ENCODE results near the gene DSN1.

DSN1 gene

DNA sequence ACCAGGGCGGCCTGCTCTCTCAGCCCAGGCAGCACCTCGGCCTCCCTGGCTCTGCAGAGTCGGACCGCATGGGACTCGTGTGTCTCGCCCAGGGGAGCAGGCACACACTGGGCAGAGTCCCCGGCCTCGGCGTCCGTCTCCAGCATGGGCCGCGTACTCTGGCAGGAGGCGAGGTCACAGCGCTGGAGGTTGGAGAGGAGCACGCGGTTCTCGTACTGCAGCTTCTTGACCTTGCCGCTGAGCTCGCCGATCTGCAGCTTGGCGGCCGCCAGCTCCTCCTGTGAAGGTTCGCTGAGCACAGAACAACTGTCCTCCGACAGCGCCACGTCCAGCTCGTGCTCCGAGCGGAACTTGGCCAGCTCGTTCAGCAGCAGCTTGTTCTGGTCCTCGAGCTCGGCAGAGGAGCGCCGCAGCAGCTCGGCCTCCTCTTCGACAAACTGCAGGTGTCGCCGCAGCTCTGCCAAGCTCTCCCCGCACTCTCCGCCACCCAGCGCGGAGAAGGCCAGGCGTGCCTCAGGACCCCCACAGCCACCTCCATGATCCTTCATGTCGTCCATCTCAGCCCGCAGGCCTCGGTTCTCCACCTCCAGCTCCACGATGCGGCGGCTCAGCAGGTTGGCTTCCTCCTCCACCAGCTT lies 42.0 kb upstream of the DSN1 start:
- H3K36me3 ChIP-seq (ENCODE audit: insufficient read depth, low read length), result peaks cover 10% of the 10 kb centered on the region; the same call in 1 of the 2 replicates
- no peak overlapping the region for H2AFZ ChIP-seq (ENCODE audit: low read length)
- H3K4me3 ChIP-seq (ENCODE audit: low read length, poor library complexity, severe bottlenecking), result no peak overlapping the region
- H3K27me3 ChIP-seq (ENCODE audit: insufficient read depth, low read length, poor library complexity, severe bottlenecking), result no peaks in the 10 kb centered on the region
- TF ChIP-seq, protein P1, sequence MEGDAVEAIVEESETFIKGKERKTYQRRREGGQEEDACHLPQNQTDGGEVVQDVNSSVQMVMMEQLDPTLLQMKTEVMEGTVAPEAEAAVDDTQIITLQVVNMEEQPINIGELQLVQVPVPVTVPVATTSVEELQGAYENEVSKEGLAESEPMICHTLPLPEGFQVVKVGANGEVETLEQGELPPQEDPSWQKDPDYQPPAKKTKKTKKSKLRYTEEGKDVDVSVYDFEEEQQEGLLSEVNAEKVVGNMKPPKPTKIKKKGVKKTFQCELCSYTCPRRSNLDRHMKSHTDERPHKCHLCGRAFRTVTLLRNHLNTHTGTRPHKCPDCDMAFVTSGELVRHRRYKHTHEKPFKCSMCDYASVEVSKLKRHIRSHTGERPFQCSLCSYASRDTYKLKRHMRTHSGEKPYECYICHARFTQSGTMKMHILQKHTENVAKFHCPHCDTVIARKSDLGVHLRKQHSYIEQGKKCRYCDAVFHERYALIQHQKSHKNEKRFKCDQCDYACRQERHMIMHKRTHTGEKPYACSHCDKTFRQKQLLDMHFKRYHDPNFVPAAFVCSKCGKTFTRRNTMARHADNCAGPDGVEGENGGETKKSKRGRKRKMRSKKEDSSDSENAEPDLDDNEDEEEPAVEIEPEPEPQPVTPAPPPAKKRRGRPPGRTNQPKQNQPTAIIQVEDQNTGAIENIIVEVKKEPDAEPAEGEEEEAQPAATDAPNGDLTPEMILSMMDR (conservative IDR thresholded peaks at IDR 0.05; ENCODE audit: low read length), result no peak
- no peak for TF ChIP-seq EZH2phosphoT487 (IDR thresholded peaks at IDR 0.05; ENCODE audit: borderline replicate concordance)
- no peaks in the 10 kb centered on the region for H3K79me2 ChIP-seq (ENCODE audit: insufficient read depth, low read length)
- H3K4me1 ChIP-seq (ENCODE audit: insufficient read depth, low read length, poor library complexity, severe bottlenecking), result no peaks in the 10 kb centered on the region
- H3K4me2 ChIP-seq (ENCODE audit: low read depth, low read length, poor library complexity, severe bottlenecking), result no peak overlapping the region
- no peaks in the 10 kb centered on the region for H3K9me2 ChIP-seq (replicated peaks; ENCODE audit: low read depth, low read length)
- H3K9ac ChIP-seq (ENCODE audit: low read depth, low read length, poor library complexity, severe bottlenecking), result no peak overlapping the region
- no peaks in the 10 kb centered on the region for H3K9me3 ChIP-seq (ENCODE audit: insufficient read depth, low read depth, low read length)
- no peaks in the 10 kb centered on the region for H4K20me1 ChIP-seq (ENCODE audit: insufficient read depth, low read length, poor library complexity, severe bottlenecking)
- no peaks in the 10 kb centered on the region for H3F3A ChIP-seq (ENCODE audit: low read depth)

DNA sequence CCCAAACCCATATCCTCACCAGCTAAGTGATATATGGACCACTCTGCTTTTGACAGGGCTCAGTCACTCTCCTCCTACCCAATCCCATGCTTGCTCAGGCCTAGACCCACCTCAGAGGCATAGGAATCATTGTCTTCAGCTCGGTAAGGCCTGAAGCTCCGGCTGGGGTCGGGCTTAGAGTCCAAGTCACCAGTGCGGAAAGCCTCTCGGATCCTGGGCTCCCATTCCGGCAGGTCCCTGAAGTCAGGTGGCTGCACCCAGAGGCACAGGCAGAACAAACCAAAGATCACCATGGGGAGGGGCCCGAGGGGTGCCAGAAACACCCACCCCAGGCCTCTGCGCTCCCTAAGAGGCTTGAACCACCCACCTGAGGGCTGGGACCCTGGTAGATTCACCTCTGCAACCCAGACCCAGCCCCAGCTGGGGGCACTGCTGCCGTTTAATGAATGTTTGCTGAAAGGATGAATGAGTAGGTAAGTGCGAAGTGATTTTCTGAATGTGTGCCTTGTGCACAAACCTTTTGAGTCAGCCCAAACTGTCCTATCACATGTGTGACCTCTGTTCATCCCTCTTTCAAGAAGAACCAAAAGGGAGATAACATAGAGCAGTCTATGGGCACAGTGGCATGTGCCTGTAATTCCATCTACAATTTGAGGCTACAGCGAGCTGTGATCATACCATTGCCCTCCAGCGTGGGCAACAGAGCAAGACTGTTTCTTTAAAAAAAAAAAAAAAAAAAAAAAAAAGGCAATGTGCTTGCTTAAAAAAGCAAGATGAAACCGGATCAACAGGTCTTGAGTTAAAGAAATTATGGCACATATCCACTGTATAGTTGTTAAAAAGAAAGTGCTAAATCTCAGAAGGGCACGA lies 39.3 kb upstream of the DSN1 start:
- Histone ChIP-seq H3K9me3 (ENCODE audit: insufficient read depth, low read depth, low read length) (no peaks in the 10 kb centered on the region), H4K20me1 (ENCODE audit: insufficient read depth, low read length, poor library complexity, severe bottlenecking) (no peaks in the 10 kb centered on the region), H3K4me1 (ENCODE audit: insufficient read depth, low read length, poor library complexity, severe bottlenecking) (no peaks in the 10 kb centered on the region), H3K36me3 (ENCODE audit: insufficient read depth, low read length) (peaks cover 18% of the 10 kb centered on the region; the same call in 1 of the 2 replicates), H2AFZ (ENCODE audit: low read length) (no peak overlapping the region), H3K4me3 (ENCODE audit: low read length, poor library complexity, severe bottlenecking) (no peak overlapping the region), H3F3A (ENCODE audit: low read depth) (no peaks in the 10 kb centered on the region), H3K9ac (ENCODE audit: low read depth, low read length, poor library complexity, severe bottlenecking) (no peak overlapping the region), H3K9me2 (replicated peaks; ENCODE audit: low read depth, low read length) (no peaks in the 10 kb centered on the region), H3K4me2 (ENCODE audit: low read depth, low read length, poor library complexity, severe bottlenecking) (no peak overlapping the region), H3K79me2 (ENCODE audit: insufficient read depth, low read length) (no peaks in the 10 kb centered on the region), H3K27me3 (ENCODE audit: insufficient read depth, low read length, poor library complexity, severe bottlenecking) (no peaks in the 10 kb centered on the region)
- TF ChIP-seq, protein P1 (conservative IDR thresholded peaks at IDR 0.05; ENCODE audit: low read length), result no peak
- TF ChIP-seq EZH2phosphoT487 (IDR thresholded peaks at IDR 0.05; ENCODE audit: borderline replicate concordance), result no peak

DNA sequence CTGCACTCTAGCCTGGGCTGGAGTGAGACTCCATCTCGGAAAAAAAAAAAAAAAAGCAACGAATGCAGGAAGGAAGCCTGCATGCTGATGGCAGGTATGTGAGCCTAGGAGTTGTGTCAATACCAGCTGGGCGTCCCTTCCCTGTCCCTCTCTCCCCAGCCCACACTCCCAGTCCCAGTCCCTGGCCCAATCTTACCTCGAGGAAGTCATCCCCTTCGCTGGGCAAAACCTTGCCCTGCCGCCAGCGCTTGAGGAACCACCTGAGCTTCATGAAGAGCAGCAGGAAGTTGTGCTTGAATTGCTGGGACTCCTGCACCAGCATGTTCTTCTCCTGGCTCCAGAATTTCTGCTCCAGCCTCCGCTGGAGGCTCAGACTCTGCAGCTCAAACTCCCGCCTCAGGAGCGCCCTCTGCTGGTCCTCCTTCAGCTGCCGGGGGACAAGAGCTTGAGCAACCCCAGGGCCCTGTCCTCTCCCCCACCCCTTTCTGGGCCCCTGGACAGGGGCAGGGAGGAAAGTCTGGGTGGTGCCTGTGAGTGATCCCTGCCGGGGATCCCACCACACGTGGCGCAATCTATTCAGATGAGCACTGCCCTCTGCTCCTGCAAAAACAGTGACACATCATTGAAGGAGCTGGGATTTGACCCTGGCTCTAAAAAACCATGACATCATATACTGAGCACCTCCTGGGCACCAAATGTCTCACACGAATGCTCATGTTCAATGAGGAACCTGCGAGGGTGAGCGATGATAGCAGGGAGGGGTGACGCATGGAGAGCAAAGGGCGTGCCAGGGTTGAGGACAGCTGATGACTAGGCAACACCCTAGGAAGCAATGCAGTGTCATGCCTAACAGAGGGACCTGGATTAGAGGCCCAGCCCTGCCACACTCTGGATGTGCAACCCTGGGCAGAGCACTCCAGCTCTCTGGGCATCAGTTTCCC lies 35.0 kb upstream of the DSN1 start:
- H3K9ac ChIP-seq (ENCODE audit: low read depth, low read length, poor library complexity, severe bottlenecking), result no peak overlapping the region
- H3K27me3 ChIP-seq (ENCODE audit: insufficient read depth, low read length, poor library complexity, severe bottlenecking), result no peaks in the 10 kb centered on the region
- H2AFZ ChIP-seq (ENCODE audit: low read length), result no peak overlapping the region
- peaks cover 36% of the 10 kb centered on the region; the same call in 1 of the 2 replicates for H3K36me3 ChIP-seq (ENCODE audit: insufficient read depth, low read length)
- TF ChIP-seq EZH2phosphoT487 (IDR thresholded peaks at IDR 0.05; ENCODE audit: borderline replicate concordance), result no peak
- TF ChIP-seq, protein P1 (conservative IDR thresholded peaks at IDR 0.05; ENCODE audit: low read length), result peak; percentile 94
- H3K9me3 ChIP-seq (ENCODE audit: insufficient read depth, low read depth, low read length), result no peaks in the 10 kb centered on the region
- no peaks in the 10 kb centered on the region for H4K20me1 ChIP-seq (ENCODE audit: insufficient read depth, low read length, poor library complexity, severe bottlenecking)
- H3K79me2 ChIP-seq (ENCODE audit: insufficient read depth, low read length), result no peaks in the 10 kb centered on the region
- no peak overlapping the region for H3K4me2 ChIP-seq (ENCODE audit: low read depth, low read length, poor library complexity, severe bottlenecking)
- H3K4me3 ChIP-seq (ENCODE audit: low read length, poor library complexity, severe bottlenecking), result no peak overlapping the region
- H3K9me2 ChIP-seq (replicated peaks; ENCODE audit: low read depth, low read length), result no peaks in the 10 kb centered on the region
- H3K4me1 ChIP-seq (ENCODE audit: insufficient read depth, low read length, poor library complexity, severe bottlenecking), result no peaks in the 10 kb centered on the region
- H3F3A ChIP-seq (ENCODE audit: low read depth), result no peaks in the 10 kb centered on the region

All from Loucy (cell line).